Liver (tissue), 3 donors: Measurements from ENCODE around the gene CUL1.

Source experiments
- CTCF ChIP-seq: fragments of 150-350 bp; IDR thresholded peaks from 2 replicates; pipeline ENCODE4 v1.5.1; 2017; ENCODE audit warnings: improper control_type of control experiment, low read depth, low read length; ENCODE audit not compliant: missing input control
- EGR1 ChIP-seq, 2 donors: IDR thresholded peaks; 2 replicates each; pipeline ENCODE4 v1.6.1; 2016 to 2018; ENCODE audit warnings: antibody characterized with exemption in 2 of 2, low read depth in 2 of 2
- GABPA ChIP-seq, 2 donors: IDR thresholded peaks in 1 of 2; conservative IDR thresholded peaks in 1 of 2; 2 replicates each; pipeline ENCODE4 v1.6.1; 2016; ENCODE audit warnings: antibody characterized with exemption in 2 of 2, mild to moderate bottlenecking in 1 of 2, moderate library complexity in 1 of 2
- HNF4G ChIP-seq: IDR thresholded peaks from 2 replicates; pipeline ENCODE4 v1.6.1; 2016; ENCODE audit warnings: antibody characterized with exemption
- JUND ChIP-seq, 2 donors: IDR thresholded peaks; 2 replicates each; pipeline ENCODE4 v1.6.1; 2016; ENCODE audit warnings: antibody characterized with exemption in 2 of 2
- RAD21 ChIP-seq, 2 donors: IDR thresholded peaks; 2 replicates each; pipeline ENCODE4 v1.6.1; 2016; ENCODE audit warnings: antibody characterized with exemption in 2 of 2, mild to moderate bottlenecking in 2 of 2
- SP1 ChIP-seq: IDR thresholded peaks from 2 replicates; pipeline ENCODE4 v1.6.1; 2018; ENCODE audit warnings: antibody characterized with exemption, mild to moderate bottlenecking
- TAF1 ChIP-seq: conservative IDR thresholded peaks from 2 replicates; pipeline ENCODE4 v1.6.1; 2016; ENCODE audit warnings: antibody characterized with exemption, mild to moderate bottlenecking
- YY1 ChIP-seq: IDR thresholded peaks from 2 replicates; pipeline ENCODE4 v1.6.1; 2016; ENCODE audit warnings: antibody characterized with exemption, mild to moderate bottlenecking
- ZBTB33 ChIP-seq: IDR thresholded peaks from 2 replicates; pipeline ENCODE4 v1.6.1; 2016; ENCODE audit warnings: antibody characterized with exemption
- TF ChIP-seq, protein P1 (sequence below): IDR thresholded peaks from 2 replicates; pipeline ENCODE4 v1.6.1; 2016; ENCODE audit warnings: antibody characterized with exemption, mild to moderate bottlenecking
- TF ChIP-seq, protein P2 (sequence below): IDR thresholded peaks from 2 replicates; pipeline ENCODE4 v1.6.1; 2016; ENCODE audit warnings: antibody characterized with exemption
- TF ChIP-seq, protein P3 (sequence below): IDR thresholded peaks from 2 replicates; pipeline ENCODE4 v1.6.1; 2016; ENCODE audit warnings: antibody characterized with exemption
- donor health status: healthy.
- donor health status: healthy.

DNA sequence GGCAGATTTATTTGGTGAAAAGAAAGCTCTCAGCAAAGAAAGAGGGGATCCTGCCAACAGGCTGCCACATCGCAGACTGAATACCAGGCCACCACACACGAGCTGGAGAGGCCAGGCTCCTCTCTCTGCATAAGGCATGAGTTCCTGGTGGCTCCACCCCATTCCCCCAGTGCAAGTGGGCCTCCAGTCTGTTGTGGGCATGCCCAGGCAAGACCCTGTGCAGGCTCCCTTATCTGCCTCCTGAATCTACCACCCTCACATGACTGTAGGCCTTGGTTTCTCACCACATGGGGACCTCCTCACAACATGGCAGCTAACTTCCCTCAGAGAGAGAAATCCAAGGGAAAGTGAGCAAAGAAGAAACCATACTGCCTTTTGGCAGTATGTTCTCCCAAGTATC lies 26.7 kb upstream of the CUL1 start:
- no peak for TF ChIP-seq RAD21 (IDR thresholded peaks at IDR 0.05)
- no peak for TF ChIP-seq CTCF
- TF ChIP-seq, protein P1, sequence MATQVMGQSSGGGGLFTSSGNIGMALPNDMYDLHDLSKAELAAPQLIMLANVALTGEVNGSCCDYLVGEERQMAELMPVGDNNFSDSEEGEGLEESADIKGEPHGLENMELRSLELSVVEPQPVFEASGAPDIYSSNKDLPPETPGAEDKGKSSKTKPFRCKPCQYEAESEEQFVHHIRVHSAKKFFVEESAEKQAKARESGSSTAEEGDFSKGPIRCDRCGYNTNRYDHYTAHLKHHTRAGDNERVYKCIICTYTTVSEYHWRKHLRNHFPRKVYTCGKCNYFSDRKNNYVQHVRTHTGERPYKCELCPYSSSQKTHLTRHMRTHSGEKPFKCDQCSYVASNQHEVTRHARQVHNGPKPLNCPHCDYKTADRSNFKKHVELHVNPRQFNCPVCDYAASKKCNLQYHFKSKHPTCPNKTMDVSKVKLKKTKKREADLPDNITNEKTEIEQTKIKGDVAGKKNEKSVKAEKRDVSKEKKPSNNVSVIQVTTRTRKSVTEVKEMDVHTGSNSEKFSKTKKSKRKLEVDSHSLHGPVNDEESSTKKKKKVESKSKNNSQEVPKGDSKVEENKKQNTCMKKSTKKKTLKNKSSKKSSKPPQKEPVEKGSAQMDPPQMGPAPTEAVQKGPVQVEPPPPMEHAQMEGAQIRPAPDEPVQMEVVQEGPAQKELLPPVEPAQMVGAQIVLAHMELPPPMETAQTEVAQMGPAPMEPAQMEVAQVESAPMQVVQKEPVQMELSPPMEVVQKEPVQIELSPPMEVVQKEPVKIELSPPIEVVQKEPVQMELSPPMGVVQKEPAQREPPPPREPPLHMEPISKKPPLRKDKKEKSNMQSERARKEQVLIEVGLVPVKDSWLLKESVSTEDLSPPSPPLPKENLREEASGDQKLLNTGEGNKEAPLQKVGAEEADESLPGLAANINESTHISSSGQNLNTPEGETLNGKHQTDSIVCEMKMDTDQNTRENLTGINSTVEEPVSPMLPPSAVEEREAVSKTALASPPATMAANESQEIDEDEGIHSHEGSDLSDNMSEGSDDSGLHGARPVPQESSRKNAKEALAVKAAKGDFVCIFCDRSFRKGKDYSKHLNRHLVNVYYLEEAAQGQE: no peak
- TF ChIP-seq JUND (IDR thresholded peaks at IDR 0.05): no peak
- no peak for TF ChIP-seq EGR1 (IDR thresholded peaks at IDR 0.05; ENCODE audit: low read depth in 2 of 2)
- TF ChIP-seq, protein P2, sequence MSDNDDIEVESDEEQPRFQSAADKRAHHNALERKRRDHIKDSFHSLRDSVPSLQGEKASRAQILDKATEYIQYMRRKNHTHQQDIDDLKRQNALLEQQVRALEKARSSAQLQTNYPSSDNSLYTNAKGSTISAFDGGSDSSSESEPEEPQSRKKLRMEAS: no peak
- TF ChIP-seq TAF1: no peak
- TF ChIP-seq, protein P3, sequence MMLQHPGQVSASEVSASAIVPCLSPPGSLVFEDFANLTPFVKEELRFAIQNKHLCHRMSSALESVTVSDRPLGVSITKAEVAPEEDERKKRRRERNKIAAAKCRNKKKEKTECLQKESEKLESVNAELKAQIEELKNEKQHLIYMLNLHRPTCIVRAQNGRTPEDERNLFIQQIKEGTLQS: no peak
- no peak for TF ChIP-seq YY1
- no peak for TF ChIP-seq GABPA (IDR thresholded peaks at IDR 0.05 in 1 of 2, conservative IDR thresholded peaks at IDR 0.05 in 1 of 2)
- TF ChIP-seq ZBTB33: no peak
- no peak for TF ChIP-seq HNF4G
- TF ChIP-seq SP1: no peak
